ENCODE measurements around the gene PDE6H. TPM values are rescaled to one million over a fixed set of nuclear protein-coding genes. Genes with fewer than 3 reads are reported as not detected.

The PDE6H gene
- total RNA-seq, 2 donors from 2014 or later, result not detected

DNA sequence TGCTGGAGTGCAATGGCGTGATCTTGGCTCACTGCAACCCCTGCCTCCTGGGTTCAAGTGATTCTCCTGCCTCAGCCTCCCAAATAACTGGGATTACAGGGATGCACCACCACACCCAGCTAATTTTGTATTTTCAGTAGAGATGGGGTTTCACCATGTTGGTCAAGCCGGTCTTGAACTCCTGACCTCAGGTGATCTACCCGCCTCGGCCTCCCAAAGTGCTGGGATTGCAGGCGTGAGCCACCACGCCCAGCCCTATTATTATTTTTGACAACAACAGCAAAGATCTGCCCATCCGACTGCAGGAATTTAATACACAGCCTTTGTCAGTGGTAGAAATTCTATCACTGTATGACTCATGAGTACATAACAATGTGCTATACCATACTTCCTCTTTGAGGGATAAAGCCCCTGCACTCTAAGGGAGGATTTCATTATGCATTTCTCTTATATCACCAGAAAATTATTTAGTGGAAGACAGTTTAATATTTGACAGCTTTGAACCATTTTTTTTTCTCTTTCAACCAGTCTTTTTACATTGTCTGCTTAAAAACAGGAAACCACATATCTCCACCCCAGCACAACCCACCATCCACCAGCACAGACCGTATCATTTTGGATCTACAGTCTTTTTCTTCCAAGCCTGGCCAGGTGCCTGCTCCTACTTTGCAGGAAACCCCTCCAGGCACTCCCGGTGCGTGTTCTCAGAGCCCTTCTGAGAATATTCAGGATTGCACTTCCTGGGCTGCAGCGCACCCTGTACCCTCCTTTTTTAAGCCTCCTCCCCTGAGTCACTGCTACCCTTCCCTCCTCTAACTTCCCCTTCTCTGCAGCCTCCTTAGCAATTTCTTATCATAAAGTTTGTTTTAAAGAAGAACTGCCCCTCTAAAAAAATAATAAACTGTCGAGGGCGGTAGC is 12.0 kb upstream of the PDE6H start:
- H3K27me3 Mint-ChIP-seq (ENCODE audit: insufficient read depth), result no peaks in the 10 kb centered on the region
- H3K9me3 ChIP-seq (ENCODE audit: control insufficient read depth, low read length), result no peaks in the 10 kb centered on the region
- DNase-seq, result no peak
- WGBS, 2 experiments (ENCODE audit: insufficient coverage in 1 of 2, insufficient read length in 1 of 2), result 84 to 94% methylated on average over 9 to 13 of the region's 13 CpGs
- peaks cover 9% of the 10 kb centered on the region for H3K4me1 Mint-ChIP-seq
- TF ChIP-seq, protein P1, sequence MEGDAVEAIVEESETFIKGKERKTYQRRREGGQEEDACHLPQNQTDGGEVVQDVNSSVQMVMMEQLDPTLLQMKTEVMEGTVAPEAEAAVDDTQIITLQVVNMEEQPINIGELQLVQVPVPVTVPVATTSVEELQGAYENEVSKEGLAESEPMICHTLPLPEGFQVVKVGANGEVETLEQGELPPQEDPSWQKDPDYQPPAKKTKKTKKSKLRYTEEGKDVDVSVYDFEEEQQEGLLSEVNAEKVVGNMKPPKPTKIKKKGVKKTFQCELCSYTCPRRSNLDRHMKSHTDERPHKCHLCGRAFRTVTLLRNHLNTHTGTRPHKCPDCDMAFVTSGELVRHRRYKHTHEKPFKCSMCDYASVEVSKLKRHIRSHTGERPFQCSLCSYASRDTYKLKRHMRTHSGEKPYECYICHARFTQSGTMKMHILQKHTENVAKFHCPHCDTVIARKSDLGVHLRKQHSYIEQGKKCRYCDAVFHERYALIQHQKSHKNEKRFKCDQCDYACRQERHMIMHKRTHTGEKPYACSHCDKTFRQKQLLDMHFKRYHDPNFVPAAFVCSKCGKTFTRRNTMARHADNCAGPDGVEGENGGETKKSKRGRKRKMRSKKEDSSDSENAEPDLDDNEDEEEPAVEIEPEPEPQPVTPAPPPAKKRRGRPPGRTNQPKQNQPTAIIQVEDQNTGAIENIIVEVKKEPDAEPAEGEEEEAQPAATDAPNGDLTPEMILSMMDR (conservative IDR thresholded peaks at IDR 0.05), result no peak
- no peak overlapping the region for H3K4me3 Mint-ChIP-seq
- no peaks in the 10 kb centered on the region for H3K4me1 ChIP-seq (ENCODE audit: control insufficient read depth, insufficient read depth, low read length)
- H3K36me3 Mint-ChIP-seq (ENCODE audit: low read depth), result no peaks in the 10 kb centered on the region
- H3K27ac ChIP-seq (ENCODE audit: low read depth, low read length), result no peak overlapping the region
- H3K9ac ChIP-seq (ENCODE audit: extremely low read depth, low read length, poor library complexity, severe bottlenecking), result no peak overlapping the region
- H3K27me3 ChIP-seq (ENCODE audit: control insufficient read depth, insufficient read depth, low read length, poor library complexity, severe bottlenecking), result no peaks in the 10 kb centered on the region
- no peaks in the 10 kb centered on the region for H3K9me3 Mint-ChIP-seq
- H3K4me3 ChIP-seq (ENCODE audit: low read length), result no peak overlapping the region
- no peaks in the 10 kb centered on the region for H3K36me3 ChIP-seq (ENCODE audit: control insufficient read depth, insufficient read depth, low read length)
- H3K27ac Mint-ChIP-seq, result no peak overlapping the region

- H3K4me1 ChIP-seq (ENCODE audit: control insufficient read depth, insufficient read depth, low read length), result no peaks in the 10 kb centered on the region
- no peak within 1 kb of the TSS for H3K27ac ChIP-seq (ENCODE audit: low read depth, low read length)
- no peaks in the 10 kb centered on the region for H3K36me3 ChIP-seq (ENCODE audit: control insufficient read depth, insufficient read depth, low read length)
- TF ChIP-seq, protein P1 (conservative IDR thresholded peaks at IDR 0.05), result no peak
- no peaks in the 10 kb centered on the region for H3K36me3 Mint-ChIP-seq (ENCODE audit: low read depth)
- H3K27me3 ChIP-seq (ENCODE audit: control insufficient read depth, insufficient read depth, low read length, poor library complexity, severe bottlenecking), result no peaks in the 10 kb centered on the region
- H3K27ac Mint-ChIP-seq, result no peak within 1 kb of the TSS
- no peak within 1 kb of the TSS for H3K4me3 ChIP-seq (ENCODE audit: low read length)
- DNase-seq, result no peak
- 91 to 94% methylated on average over 12 to 14 of the region's 14 CpGs for WGBS, 2 experiments (ENCODE audit: insufficient coverage in 1 of 2, insufficient read length in 1 of 2)
- peaks cover 9% of the 10 kb centered on the region for H3K4me1 Mint-ChIP-seq
- no peak within 1 kb of the TSS for H3K4me3 Mint-ChIP-seq
- H3K27me3 Mint-ChIP-seq (ENCODE audit: insufficient read depth), result no peaks in the 10 kb centered on the region
- H3K9ac ChIP-seq (ENCODE audit: extremely low read depth, low read length, poor library complexity, severe bottlenecking), result no peak within 1 kb of the TSS
- H3K9me3 ChIP-seq (ENCODE audit: control insufficient read depth, low read length), result no peaks in the 10 kb centered on the region
- H3K9me3 Mint-ChIP-seq, result no peaks in the 10 kb centered on the region
These were observed 11.2 kb upstream of the PDE6H start, which contains the start of gene ARHGDIB for GRCh38 chr12:14961466-14962152. ARHGDIB (minus strand) TSS chr12:14961601; CDS start chr12:14950712, 10,889 bp downstream.

DNA sequence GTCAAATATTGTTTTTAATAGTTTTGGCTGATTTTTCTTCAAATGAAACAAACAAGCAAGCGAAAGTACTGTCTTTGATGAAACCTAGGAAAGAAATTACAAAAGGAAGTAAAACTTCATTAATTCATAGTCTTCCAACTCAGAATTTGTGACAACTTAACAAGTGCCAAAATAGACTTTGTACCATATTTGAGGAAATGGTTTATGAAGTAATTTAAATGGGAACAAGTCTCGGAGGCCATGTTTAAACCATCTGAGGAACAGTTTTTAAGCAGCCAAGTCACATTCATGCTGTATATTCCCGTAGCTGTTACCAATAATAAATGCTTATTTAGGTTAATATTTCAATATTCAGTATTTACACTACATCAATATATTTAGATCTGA is 10.7 kb upstream of the PDE6H start:
- H3K27me3 Mint-ChIP-seq (ENCODE audit: insufficient read depth), result no peaks in the 10 kb centered on the region
- Histone ChIP-seq H3K4me3 (ENCODE audit: low read length) (no peak overlapping the region), H3K9ac (ENCODE audit: extremely low read depth, low read length, poor library complexity, severe bottlenecking) (no peak overlapping the region), H3K27ac (ENCODE audit: low read depth, low read length) (no peak overlapping the region), H3K9me3 (ENCODE audit: control insufficient read depth, low read length) (no peaks in the 10 kb centered on the region), H3K27me3 (ENCODE audit: control insufficient read depth, insufficient read depth, low read length, poor library complexity, severe bottlenecking) (no peaks in the 10 kb centered on the region), H3K4me1 (ENCODE audit: control insufficient read depth, insufficient read depth, low read length) (no peaks in the 10 kb centered on the region), H3K36me3 (ENCODE audit: control insufficient read depth, insufficient read depth, low read length) (no peaks in the 10 kb centered on the region)
- H3K36me3 Mint-ChIP-seq (ENCODE audit: low read depth), result no peaks in the 10 kb centered on the region
- TF ChIP-seq, protein P1 (conservative IDR thresholded peaks at IDR 0.05), result no peak
- 92 to 100% methylated on average over 1 to 2 of the region's 3 CpGs for WGBS, 2 experiments (ENCODE audit: insufficient coverage in 1 of 2, insufficient read length in 1 of 2)
- H3K4me1 Mint-ChIP-seq, result peaks cover 9% of the 10 kb centered on the region
- H3K9me3 Mint-ChIP-seq, result no peaks in the 10 kb centered on the region
- H3K27ac Mint-ChIP-seq, result no peak overlapping the region
- no peak for DNase-seq
- H3K4me3 Mint-ChIP-seq, result no peak overlapping the region

Data from endodermal cell (in vitro differentiated cells).